Cardiac fibroblast (primary cell): Measurements from ENCODE around the gene TCHHL1.

Source experiments
- DNase-seq, 2 donors: peaks; one replicate each; pipeline versions ENCODE4 v3.0.0 to v3.0.0-alpha.2; 2010; ENCODE audit warnings: low read depth in 2 of 2
- H3K4me3 ChIP-seq, 2 donors: replicated peaks in 1 of 2; 1 replicate in 1 of 2; 2 replicates in 1 of 2; pipeline ENCODE4 v1.5.1; 2011; ENCODE audit warnings: low read depth in 2 of 2, low read length in 2 of 2, mild to moderate bottlenecking in 2 of 2, moderate library complexity in 1 of 2
- CTCF ChIP-seq: IDR thresholded peaks from one replicate; pipeline ENCODE4 v1.5.1; 2011; ENCODE audit warnings: low read depth, mild to moderate bottlenecking, low read length, inconsistent platforms

The TCHHL1 gene

DNA sequence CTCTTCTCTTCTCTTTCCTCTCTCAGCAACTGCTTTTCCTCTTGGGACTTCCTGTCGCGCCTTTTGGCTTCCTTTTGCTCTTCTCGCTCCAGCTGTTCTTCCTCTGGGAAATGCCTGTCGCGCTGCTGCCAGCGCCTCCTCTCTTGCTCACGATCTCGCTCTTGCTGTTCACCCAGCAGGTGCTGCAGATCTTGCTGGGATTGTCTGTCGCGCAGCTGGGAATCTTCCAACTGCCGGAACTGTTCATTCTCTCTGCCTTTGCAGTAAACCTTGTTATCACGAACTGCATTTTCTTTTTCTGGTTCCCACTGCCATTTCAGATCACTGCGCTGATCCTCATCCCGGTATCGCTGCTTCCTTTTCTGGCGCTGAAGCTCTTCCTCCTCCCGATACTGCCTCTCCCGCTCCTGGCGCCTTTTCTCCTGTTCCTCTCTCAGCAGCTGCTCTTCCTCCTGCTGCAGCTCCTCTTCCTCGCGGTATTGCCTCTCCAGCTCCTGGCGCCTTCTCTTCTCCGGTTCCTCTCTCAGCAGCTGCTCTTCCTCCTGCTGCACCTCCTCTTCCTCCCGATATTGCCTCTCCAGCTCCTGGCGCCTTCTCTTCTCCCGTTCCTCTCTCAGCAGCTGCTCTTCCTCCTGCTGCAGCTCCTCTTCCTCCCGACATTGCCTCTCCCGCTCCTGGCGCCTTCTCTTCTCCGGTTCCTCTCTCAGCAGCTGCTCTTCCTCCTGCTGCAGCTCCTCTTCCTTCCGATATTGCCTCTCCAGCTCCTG is 20.6 kb upstream of the TCHHL1 start:
- no peak for TF ChIP-seq CTCF
- peak in 1 of 2 donors; percentile 25 for DNase-seq

GRCh38 chr1:152108882-152109222 is 20.0 kb upstream of the TCHHL1 start:
- TF ChIP-seq CTCF, result no peak
- peak overlapping the region in 1 of 2 donors; percentile 10 for H3K4me3 ChIP-seq
- DNase-seq, result no peak

More for the DNA sequence above, 20.6 kb upstream of the TCHHL1 start:
- H3K4me3 ChIP-seq, result peak overlapping the region; percentile 50 to 54

DNA sequence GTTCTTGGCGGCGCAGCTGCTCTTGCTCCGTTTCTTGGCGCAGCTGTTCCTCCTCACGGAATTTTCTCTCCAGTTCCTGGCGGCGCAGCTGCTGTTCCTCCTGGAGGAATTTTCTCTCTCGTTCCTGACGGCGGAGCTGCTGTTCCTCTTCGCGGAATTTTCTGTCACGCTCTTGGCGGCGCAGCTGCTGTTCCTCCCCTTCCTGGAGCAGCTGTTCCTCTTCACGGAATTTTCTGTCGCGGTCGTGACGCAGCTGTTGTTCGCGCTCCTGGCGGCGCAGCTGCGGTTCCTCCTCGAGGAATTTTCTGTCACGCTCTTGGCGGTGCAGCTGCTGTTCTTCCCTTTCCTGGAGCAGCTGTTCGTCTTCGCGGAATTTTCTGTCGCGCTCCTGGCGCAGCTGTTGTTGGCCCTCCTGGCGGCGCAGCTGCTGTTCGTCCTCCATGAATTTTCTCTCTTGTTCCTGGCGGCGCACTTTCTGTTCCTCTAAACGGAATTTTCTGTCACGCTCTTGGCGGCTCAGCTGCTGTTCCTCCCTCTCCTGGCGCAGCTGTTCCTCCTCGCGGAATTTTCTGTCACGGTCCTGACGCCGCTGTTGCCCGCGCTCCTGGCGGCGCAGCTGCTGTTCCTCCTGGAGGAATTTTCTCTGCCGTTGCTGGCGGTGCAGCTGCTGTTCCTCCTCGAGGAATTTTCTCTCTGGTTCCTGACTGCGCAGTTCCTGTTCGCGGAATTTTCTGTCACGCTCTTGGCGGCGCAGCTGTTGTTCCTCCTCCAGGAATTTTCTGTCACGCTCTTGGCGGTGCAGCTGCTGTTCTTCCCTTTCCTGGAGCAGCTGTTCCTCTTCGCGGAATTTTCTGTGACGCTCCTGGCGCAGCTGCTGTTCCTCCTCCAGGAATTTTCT is 19.4 kb upstream of the TCHHL1 start:
- DNase-seq, result peak; percentile 74 to 75
- peak overlapping the region; percentile 28 to 36 for H3K4me3 ChIP-seq
- no peak for TF ChIP-seq CTCF

GRCh38 chr1:152107031-152107983 is 18.4 kb upstream of the TCHHL1 start:
- H3K4me3 ChIP-seq, result peak overlapping the region; percentile 28 to 36
- no peak for DNase-seq
- no peak for TF ChIP-seq CTCF

GRCh38 chr1:152104854-152105253 is 16.0 kb upstream of the TCHHL1 start:
- no peak for DNase-seq

More at GRCh38 chr1:152104854-152105253, 16.0 kb upstream of the TCHHL1 start:
- H3K4me3 ChIP-seq, result no peak overlapping the region
- TF ChIP-seq CTCF, result no peak
